Stomach (tissue), 4 donors: ENCODE results near the gene ZBTB7B.

Experiments used
- CTCF ChIP-seq, 7 experiments: fragments of 450-650 bp in 4 of 7; fragments of 200-600 bp in 3 of 7; sonication (generic) in 3 of 7; IDR thresholded peaks; one replicate each; pipeline ENCODE4 v1.5.1; 2016 to 2019; ENCODE audit warnings: antibody characterized with exemption in 7 of 7, control low read depth in 2 of 7, mild to moderate bottlenecking in 1 of 7
- POLR2A ChIP-seq, 4 donors: fragments of 450-650 bp; IDR thresholded peaks; one replicate each; pipeline ENCODE4 v1.6.1; 2016; ENCODE audit warnings: antibody characterized with exemption in 4 of 4, control low read depth in 2 of 4, mild to moderate bottlenecking in 1 of 4, moderate library complexity in 1 of 4
- POLR2AphosphoS5 ChIP-seq, 3 donors: sonication (generic); formaldehyde crosslinking; IDR thresholded peaks; one replicate each; pipeline ENCODE4 v1.6.1; 2016; ENCODE audit warnings: antibody characterized with exemption in 3 of 3

GRCh38 chr1:155034318-155035208 lies 32.0 kb downstream of the ZBTB7B start:
- TF ChIP-seq CTCF (IDR thresholded peaks at IDR 0.05): no peak
- no peak for TF ChIP-seq POLR2A (IDR thresholded peaks at IDR 0.05)
- no peak for TF ChIP-seq POLR2AphosphoS5 (IDR thresholded peaks at IDR 0.05)
